Erythroblast (primary cell): ENCODE data around the gene ATP1A2.

Experiments
- GATA1 ChIP-seq: IDR thresholded peaks from 2 replicates; pipeline ENCODE4 v1.6.1; 2011; ENCODE audit warnings: low read depth, mild to moderate bottlenecking, control low read depth, low read length, moderate library complexity
- POLR2A ChIP-seq: IDR thresholded peaks from 2 replicates; pipeline ENCODE4 v1.6.1; 2011; ENCODE audit warnings: mild to moderate bottlenecking, low read length

DNA sequence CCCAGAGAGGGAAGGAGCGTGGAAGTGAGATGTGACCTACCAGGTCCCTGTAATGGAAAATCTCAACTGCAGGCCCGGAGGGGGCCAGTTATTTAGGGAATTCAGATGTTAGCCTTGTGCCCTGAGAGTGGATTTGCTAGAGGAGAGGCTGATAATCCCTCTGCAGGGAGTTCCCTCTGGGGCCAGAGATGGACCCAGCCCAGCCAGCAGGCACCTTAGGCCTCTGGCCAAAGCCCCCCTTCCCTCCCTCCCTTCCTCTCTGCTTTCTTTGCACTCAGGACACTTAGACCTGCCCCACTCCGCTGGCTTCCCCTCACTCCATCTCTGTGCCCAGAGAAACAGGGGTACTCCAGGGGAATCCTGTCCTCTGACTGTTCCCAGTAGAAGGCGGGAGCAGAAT is 1.5 kb upstream of the ATP1A2 start:
- TF ChIP-seq POLR2A (no peak), GATA1 (no peak)
